GM12874 (cell line): ENCODE data around the gene PKDREJ.

ENCODE experiments used
- TF ChIP-seq, protein P1 (sequence below): IDR thresholded peaks from 2 replicates; pipeline ENCODE4 v1.5.1; 2011; ENCODE audit warnings: low read depth, mild to moderate bottlenecking, control low read depth, low read length, moderate library complexity; ENCODE audit not compliant: insufficient read depth

Gene PKDREJ

DNA sequence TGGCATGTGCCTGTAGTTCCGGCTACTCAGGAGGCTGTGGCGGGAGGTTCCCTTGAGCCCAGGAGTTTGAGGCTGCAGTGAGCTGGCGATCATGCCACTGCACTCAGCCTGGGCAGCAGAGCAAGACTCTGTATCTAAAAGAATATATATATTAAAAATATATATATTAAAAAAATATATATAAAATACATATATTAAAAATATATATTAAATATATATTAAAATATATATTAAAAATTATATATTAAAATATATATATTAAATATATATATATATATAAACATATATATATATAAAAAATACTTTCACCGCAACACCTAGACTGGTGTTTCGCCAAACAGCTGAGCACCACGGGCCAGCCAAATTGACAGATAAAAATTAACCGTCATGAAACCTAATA is 13.4 kb upstream of the PKDREJ start:
- TF ChIP-seq, protein P1, sequence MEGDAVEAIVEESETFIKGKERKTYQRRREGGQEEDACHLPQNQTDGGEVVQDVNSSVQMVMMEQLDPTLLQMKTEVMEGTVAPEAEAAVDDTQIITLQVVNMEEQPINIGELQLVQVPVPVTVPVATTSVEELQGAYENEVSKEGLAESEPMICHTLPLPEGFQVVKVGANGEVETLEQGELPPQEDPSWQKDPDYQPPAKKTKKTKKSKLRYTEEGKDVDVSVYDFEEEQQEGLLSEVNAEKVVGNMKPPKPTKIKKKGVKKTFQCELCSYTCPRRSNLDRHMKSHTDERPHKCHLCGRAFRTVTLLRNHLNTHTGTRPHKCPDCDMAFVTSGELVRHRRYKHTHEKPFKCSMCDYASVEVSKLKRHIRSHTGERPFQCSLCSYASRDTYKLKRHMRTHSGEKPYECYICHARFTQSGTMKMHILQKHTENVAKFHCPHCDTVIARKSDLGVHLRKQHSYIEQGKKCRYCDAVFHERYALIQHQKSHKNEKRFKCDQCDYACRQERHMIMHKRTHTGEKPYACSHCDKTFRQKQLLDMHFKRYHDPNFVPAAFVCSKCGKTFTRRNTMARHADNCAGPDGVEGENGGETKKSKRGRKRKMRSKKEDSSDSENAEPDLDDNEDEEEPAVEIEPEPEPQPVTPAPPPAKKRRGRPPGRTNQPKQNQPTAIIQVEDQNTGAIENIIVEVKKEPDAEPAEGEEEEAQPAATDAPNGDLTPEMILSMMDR = no peak

GRCh38 chr22:46275455-46276122 is 12.4 kb upstream of the PKDREJ start:
- TF ChIP-seq, protein P1 = no peak

GRCh38 chr22:46274381-46274780 is 11.2 kb upstream of the PKDREJ start:
- TF ChIP-seq, protein P1 = no peak

GRCh38 chr22:46273432-46274148 is 10.4 kb upstream of the PKDREJ start:
- TF ChIP-seq, protein P1 = no peak

GRCh38 chr22:46272762-46273431 is 9.8 kb upstream of the PKDREJ start:
- TF ChIP-seq, protein P1 = no peak

- TF ChIP-seq, protein P1 = no peak
Measured at GRCh38 chr22:46272196-46272595, 9.1 kb upstream of the PKDREJ start.

DNA sequence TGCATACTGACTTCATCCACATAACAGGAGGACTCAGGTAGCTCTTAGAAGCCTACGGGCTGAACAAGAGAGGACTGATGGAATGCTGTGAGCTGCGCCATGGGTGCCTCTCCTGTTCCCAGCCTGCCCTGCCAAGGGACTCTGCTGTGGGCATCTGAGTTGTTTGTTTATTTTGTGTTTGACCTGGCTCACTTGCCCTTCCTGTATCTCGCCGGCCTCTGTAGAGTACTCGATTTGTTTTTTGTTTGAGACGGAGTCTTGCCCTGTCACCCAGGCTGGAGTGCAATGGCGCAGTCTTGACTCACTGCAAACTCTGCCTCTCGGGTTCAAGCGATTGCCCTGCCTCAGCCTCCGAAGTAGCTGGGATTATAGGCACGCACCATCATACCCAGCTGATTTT is 6.4 kb upstream of the PKDREJ start:
- TF ChIP-seq, protein P1 = no peak
